GM19043 (cell line): ENCODE data around the gene TNFRSF18.

Experiments
- ATAC-seq: cut with Tn5 transposase; IDR thresholded peaks from one replicate; pipeline ENCODE4 v1.9.1; 2021; ENCODE audit warnings: low read depth; ENCODE audit not compliant: unreplicated experiment

TNFRSF18 gene

DNA sequence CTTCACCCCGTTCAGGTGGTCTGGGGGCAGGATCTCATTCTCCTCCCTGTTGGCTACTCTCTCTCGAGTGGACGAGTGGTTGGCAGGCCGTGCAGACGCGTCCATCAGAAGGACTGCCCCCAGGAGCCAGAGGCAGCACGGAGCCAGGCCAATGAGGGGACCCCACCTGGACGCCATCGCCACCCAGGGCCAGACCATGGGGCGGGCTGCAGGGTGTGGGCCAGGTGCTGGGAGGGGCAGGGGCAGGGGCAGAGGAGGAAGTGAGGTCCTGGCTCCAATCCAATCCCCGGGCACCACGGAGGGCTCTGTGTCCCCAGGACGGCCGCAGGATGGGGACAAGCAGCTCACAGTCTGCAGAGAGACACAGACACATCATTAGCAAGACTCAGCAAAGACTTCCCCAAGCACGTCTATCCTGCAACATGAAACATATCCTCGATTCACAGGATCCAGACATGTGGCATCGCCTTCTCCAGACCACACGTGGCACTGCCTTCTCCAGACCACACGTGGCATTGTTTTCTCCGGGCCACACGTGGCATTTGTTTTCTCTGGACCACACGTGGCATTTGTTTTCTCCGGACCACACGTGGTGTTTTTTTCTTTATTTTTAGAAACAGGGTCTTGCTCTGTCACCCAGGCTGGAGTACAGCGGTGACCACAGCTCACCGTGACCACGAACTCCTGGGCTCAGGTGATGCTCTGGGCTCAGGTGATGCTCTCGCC is 22.4 kb upstream of the TNFRSF18 start:
- ATAC-seq = no peak

DNA sequence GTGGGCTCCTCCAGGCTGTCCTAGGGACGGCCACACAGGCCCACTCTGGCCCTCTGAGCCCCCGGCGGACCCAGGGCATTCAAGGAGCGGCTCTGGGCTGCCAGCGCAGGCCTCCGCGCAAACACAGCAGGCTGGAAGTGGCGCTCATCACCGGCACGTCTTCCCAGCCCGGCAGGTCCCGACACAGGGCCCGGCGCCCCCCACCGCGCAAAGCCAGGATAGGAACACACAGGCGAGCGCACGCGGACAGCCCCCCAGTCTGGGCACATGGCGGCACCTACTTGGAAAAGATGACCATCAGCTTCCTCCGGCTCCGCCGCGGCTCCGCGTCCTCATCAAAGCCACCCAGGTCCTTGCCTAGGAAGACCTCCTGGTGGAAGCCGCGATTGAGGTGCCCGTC is 21.8 kb upstream of the TNFRSF18 start:
- ATAC-seq = no peak

DNA sequence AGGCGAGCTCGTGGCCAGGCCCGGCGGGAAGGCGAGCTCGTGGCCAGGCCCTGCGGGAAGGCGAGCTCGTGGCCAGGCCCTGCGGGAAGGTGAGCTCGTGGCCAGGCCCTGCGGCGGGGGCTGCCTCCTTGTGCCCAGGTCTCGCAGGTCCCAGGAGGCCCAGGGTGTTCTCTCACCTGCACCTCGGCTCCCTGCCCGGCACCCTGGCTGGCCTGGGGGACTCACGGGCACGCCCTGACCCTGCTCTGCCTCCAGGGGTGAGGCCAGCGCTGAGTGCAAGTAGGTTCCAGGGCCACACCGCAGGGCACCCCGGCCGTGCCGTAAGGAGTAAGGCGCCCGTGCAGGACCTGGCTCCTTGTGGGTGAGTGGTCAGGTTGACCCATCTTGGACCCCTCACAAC is 21.0 kb upstream of the TNFRSF18 start:
- no peak for ATAC-seq

DNA sequence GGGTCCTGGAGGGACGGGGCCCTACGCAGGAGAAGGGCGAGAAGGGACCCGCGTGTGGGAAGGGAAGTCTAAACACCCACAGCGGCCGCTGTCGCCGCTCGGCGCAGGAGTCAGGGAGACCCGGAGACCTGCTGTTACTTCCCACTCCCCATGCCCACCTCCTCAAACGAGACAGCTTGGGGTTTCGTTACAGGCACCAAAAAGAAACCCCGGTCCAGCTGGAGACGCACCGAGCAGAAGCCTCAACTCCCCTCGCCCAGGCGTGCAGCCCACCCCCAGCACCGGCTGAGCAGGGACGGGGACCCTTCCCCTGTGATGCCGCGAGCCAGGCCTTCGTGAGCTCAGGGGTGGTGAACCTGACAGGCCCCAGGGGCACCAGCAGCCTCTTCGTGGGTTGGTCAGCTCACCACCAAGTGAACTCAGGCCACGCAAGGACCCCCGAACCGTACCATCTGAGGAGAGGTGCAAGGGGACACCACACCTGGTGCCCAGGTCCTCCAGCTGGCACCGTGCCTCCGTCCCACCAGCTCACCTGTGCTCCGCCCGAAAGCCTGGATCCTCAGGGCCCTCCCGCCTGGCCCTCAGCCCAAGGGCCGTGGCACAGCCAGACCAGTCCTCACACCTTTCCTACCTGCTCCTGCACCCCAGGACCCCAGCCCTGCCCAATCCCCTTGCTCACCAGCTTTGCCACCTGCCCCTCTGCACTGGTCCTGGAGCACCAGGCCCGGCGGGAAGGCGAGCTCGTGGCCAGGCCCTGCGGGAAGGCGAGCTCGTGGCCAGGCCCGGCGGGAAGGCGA is 20.4 kb upstream of the TNFRSF18 start:
- ATAC-seq = no peak

DNA sequence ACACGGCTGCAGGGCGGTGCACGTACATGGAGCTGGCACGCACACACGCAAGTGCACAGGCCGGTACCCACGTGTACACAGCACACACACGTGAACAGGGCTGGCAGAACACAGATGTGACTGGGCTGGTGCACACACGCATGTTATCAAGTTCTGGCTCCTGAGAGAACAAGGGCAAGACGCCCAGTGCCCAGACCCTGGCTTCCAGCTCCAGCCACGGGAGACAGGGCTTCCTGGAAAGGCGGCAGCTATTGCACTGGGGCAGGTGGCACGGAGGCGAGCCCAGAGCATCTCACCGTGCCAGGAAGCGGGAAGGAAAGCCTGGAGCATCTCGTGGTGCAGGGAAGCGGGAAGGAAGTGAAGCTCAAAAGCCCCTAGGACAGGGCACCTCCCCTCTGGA is 19.5 kb upstream of the TNFRSF18 start:
- no peak for ATAC-seq

DNA sequence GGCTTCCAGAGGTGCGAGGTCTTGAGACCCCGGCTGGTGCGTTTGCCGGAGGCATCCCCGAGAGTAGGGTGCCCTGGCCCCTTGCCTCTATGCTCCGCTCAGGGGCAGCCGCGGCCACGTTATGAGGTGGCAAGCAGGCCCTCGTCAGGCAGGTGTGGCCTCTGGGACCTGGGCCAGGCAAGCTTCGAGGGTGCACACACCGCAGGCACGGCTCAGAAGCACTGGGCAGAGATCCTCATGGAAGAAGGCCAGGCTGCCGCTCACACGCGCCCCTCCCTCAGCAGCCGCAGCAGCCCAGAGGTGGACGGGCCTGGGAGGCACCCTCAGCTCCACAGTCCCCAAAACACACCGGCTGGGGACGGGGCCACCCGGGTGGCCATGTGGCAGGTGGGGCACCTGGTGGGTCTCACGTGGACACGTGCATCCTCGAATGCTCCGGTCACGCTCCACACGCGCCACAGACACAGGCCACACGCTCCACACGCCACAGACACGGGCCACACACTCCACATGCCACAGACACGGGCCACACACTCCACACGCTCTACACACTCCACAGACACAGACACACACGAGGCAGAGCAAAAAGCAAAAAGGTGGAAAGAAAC is 18.9 kb upstream of the TNFRSF18 start:
- no peak for ATAC-seq

DNA sequence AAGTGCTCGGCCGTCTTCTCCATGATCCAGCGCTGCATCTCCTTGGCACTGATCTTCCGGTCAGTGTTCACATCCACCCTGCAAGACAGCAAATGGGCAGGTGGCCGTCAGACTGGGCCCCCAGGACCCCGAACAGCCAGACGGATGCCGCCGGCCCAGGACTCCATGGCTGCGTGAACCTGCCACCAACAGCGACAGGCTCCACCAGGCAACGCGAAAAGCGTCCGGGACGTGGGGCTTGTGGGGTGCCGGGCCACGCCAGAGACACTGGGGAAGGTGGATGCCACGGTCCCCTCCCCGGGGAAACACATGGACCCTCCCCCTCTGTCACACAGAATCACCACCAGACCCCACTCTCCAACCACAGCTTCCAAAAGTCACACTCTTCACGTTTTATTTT is 17.5 kb upstream of the TNFRSF18 start:
- ATAC-seq = no peak

DNA sequence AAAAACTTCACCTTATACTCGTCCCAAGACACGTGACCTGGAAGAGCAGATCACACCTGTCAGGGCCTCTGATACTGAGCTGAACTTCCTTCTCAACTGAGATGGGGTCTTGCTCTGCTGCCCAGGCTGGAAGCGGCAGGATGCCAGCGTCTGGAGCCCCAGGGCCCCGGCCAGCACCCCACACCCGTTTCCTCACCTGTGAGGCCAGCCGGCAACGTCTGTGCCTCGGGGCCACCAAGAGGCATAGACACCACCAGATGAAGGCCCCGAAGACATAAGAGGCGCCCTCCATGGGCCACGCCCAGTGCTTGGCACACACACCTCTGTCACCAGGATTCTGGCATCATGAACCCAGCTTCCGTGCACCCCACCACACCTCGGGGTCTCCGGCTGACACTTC is 16.9 kb upstream of the TNFRSF18 start:
- ATAC-seq = no peak

DNA sequence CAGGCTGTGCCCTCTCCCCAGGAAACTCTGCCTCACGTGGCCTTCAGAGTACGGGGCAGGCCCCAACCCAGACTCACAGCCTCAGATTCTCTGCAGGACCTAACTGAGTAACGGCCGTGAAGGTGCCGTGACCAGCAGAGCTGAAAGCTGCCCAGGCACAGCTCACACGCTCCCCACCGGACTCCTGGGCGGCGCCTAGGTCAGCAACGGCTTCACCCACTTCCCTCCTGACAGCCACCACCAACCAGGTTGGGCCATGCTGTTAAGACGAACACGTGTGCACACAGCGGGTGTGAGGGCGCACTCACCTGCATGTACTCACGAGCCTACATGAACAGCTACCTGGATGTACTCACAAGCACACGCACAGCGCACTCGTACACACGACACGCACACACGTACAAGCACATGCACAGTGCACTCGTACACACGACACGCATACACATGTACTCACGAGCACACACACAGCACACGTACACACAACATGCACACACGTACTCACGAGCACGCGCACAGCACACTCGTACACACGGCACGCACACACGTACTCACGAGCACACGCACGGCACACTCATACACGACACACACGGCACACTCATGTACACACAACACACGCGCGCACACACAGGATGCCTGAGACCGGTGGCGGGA is 16.3 kb upstream of the TNFRSF18 start:
- ATAC-seq = no peak

DNA sequence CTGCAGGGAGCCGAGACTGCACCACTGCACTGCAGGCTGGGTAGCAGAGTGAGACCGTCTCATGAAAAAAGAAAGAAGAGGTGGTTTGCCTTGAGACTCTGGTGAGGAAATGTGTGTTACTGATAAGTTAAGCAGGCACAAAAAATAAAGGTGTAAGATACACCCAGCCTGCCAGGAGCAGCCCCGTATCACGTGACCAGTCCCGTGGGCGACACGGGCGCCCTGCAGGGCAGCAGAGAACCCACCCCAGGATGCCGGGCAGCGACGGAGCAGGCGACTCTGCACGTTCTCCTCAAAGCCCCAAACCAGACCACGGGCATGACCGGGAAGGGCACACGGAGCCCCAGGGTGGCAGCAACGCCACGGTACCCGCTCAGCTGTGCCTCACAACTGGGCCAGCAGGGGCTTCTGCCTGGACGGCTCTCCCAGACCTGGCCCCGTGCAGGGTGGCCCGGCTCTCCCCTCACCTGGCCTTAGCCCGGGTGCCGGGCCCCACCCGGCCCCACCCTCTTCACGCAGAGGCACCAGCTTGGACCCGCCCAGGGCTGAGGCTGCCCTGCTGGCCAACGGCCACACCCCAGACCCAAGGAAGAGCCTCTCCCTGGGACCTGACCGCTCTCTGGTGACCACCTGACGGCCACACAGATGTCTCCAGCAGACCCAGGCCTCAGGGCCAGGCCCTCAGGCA is 15.6 kb upstream of the TNFRSF18 start:
- ATAC-seq = no peak

DNA sequence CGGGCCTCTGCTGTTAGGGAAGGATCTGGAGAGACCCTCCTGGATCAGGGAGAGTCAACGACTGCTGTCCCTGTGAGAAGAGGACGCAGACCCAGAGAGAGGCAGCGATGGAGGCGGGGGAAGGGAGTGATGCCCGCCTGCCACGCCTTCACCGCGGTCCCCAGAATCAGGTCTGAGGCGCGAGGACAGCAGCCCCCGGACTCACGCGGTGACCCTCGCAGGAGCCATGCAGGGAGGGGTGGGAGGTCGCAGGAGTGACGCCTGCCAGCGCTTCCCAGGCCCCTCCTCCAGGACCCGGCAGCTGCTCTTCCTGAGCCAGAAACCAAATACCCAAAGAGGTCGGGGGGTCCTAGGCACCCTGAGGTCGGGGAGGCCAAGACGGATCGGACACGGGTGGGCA is 13.8 kb upstream of the TNFRSF18 start:
- no peak for ATAC-seq

DNA sequence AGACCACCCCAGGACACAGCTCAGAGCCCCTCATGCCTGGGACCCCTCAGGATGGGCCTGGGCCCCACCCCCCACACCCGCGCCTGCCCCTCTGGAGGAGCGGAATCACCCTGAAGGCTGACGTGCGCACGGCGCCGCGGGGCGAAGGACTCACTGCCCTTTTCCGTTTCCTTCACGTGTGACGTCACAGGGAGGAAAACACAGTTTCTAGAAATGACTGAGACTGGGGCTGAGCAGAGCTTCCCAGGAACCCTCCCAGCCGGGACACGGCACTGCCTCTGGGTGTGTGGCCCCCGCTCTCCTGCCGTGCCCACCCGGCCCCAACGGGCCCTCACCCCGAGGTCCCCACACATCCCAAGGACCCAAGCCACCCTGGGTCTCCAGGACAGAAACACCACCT is 12.9 kb upstream of the TNFRSF18 start:
- no peak for ATAC-seq

DNA sequence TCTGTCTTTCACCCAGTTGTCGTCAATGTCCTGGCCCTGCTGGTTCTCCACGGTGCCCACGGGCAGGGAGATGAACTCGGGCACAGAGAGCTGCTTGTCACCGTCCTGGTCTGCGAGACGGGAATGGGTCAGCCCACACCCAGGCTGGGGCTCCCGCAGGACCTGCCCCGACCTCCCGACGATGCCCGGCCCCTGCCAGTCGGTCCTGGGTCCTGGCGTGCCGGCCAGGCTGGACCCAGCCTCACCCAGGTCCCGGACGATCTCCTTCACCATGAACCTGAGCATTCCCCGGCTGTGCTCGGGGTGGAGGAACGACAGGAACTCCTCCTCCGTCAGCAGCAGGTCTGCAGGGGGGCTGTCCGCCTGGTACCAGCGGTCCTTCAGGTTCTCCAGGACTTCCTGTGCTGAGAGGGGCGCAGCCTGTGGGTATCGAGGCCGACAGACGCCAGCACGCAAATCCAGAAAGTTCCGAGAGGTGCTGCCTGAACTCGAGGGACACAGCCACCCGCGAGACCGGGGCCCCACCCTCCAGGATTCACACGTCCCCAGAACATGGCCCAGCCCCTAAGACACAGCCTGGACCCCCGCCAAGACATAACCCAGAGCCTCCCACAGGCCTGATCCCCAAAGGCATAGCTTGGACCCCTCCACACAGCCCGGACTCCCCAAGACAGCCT is 12.3 kb upstream of the TNFRSF18 start:
- no peak for ATAC-seq

DNA sequence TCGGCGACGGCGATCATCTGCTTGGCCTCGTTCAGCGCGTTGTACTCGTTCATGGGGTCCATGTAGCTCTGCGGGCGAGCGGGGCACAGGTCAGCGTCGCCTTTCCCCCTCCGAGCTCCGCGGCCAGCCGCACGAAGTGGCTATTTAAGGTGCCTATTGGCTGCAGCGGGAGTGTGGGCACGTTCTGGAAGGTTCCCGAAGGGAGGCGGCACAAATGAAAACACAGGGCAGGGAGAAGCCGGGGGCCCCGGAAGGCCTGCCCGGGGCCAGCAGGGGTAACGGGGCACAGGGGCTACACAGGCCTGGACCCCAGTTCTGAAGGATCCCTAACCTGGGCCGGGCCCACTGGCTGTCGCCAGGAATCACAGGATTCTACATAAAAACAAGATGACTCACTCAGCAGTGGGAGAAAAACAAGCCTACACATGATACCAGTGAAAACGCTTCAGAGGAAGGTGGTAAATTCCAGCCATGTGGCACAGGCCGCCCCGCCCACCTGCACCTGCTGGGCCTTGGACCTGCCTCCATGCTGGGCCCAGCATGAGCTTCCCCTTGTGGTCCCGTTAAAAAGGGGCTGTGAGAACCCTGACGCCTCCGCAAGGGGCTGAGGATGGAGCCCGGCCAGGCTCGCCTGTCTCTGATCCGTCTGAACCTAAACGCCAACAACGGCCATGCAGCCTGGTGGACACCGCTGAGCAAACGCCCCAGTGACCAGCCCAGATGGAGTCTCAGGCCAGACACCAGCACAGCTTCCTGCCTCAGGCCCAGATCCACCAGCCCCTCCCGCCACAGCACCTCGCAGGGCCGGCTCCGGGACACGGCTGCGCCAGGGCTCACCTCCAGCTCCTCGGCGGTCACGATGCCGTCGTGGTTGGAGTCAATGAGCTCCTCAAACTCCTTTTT is 11.5 kb upstream of the TNFRSF18 start:
- no peak for ATAC-seq

DNA sequence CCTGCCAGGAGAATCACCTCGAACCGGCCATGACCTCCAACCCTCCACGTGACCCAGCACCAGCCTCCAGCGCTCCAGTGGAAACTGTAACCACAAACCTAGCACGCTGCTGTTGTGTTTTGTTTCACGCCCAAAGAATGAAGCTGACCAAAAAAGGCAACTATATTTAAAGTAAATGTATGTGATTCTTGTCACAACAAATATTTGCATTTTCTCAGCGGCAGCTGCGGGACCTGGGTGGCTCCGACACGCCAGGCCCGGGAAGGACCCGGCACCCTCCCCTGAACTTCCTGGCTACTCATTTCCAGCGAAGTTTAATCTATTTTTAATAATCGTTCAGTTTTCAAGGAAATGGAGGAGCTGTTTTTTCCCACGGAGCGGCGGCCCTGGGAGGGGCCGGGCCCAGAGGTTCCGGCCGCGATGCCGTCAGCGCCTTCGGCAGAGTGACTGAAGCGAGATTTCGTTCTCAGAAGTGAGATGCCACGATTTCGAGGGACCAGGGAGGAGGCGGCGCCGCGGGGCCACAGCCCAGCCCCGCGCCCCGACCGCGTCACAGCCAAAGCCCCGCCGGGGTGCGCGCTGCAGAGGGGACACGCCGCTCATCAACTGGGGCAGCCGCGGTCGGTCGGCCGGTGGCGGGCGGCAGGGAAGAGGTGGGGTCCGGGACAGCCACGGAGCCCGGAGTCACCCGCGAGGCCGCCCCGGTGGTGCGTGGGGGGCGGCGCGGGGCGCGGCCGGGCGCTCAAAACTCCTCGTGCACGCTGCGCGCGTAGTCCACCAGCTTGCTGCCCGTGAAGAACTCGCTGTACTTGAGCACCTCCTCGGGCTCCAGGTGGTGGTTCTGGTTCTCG is 10.6 kb upstream of the TNFRSF18 start:
- ATAC-seq = no peak

DNA sequence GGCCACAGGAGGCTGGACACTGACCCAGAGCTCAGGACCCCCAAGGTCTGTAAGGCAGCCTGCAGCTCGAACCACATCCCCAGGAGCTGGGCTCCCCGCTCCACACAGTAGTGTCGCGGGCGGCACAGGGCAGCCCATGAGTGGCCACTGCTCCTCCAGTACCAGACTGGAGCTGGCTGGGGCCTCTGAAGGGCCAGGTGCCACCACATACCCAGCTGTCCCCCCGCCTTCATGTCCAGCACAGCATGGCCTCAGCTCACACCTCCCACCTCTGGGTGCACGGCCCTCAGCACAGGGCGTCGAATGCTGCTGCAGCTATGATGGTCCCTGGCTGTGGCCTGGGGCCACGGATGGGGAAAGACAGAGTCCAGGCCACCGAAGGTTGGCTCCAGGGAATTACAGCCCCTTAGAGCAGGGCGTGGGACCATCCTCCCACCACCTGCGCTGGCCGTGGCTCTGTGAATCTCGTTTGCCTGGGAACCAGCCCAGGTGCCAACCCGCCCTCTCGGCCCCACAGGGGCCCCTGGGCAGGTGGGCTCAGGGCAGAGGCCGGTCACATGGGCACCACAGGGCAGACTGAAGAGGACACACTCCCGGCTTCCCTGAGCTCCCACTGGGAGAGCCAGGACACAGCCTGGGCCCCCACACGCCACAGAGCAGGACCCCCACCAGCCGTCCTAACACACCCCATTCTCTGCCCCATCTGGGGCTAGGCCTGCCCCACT is 9.7 kb upstream of the TNFRSF18 start:
- no peak for ATAC-seq

DNA sequence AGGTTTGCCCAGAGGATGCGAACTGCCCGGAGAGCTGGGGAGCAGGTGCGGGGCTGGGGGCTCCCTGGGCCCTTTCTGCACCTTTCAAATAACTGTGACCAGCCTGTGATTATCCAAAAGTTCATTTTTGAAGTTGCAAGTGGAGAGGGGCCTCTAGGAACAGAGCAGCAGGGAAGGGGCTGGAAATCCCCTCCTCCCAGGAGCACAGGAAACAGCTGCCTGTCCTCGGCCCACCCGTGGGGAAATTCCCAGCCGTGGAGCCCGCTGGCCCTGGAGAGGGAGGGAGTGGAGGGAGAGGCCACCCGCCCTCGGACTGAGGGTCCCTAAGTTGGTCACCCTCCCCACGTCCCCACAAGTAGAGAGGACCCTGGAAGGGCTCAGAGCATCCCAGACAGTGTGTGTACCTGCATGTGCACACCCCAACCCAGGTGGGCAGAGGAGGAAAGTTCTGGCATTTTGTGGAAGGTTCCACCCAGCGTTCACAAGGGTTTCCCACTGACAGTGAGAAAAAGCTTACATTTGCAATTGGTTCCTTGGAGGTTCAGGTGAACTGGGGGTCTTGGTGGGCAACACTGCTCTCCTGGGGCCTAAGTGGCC is 8.8 kb upstream of the TNFRSF18 start:
- no peak for ATAC-seq
